ENCODE results near the gene ANKRD31. TPM values are rescaled to one million over a fixed set of nuclear protein-coding genes. Genes with fewer than 3 reads are reported as not detected.

Gene ANKRD31
- total RNA-seq, 1 experiment from 2014 or later: 0.26 TPM

- no TSS peak for BruUV-seq (replicated peaks)
- TF ChIP-seq EZH2phosphoT487 (IDR thresholded peaks at IDR 0.05; ENCODE audit: borderline replicate concordance, low read length) (no peak), EZH2 (IDR thresholded peaks at IDR 0.05; ENCODE audit: low read length, unreplicated experiment) (no peak), CTCF (conservative IDR thresholded peaks at IDR 0.05; ENCODE audit: low read depth, low read length) (no peak)
Observed at GRCh38 chr5:75051217-75051751, 185.4 kb downstream of the ANKRD31 start.

GRCh38 chr5:75050415-75050814 is 186.3 kb downstream of the ANKRD31 start:
- CTCF ChIA-PET: interaction anchor here (0.5 to 1.1 kb wide), 3 partner anchors 106 to 238 kb away, joined by 3 to 8 read pairs (median 4); no protein-coding TSS in a partner anchor
- H3K4me2 ChIP-seq (ENCODE audit: low read length): no peak overlapping the region
- H3K36me3 ChIP-seq (ENCODE audit: low read depth, low read length): no peaks in the 10 kb centered on the region
- POLR2A ChIA-PET (ENCODE audit: unreplicated experiment): no interaction called here
- ATAC-seq (no peak), DNase-seq (peak; percentile 16)
- no peaks in the 10 kb centered on the region for H3K27me3 ChIP-seq (ENCODE audit: low read length)
- no peak overlapping the region for H3K27ac ChIP-seq (ENCODE audit: low read length)
- BruUV-seq (replicated peaks): no TSS peak
- no peaks in the 10 kb centered on the region for H3F3A ChIP-seq (ENCODE audit: low read length, unreplicated experiment)
- no peaks in the 10 kb centered on the region for H3K9me2 ChIP-seq (replicated peaks; ENCODE audit: low read length)
- H3K4me3 ChIP-seq (ENCODE audit: low read length): no peak overlapping the region
- no peak overlapping the region for H3K9ac ChIP-seq (ENCODE audit: low read length)
- H4K20me1 ChIP-seq (ENCODE audit: low read length): no peaks in the 10 kb centered on the region
- H3K79me2 ChIP-seq (ENCODE audit: low read length): no peaks in the 10 kb centered on the region
- no peaks in the 10 kb centered on the region for H3K9me3 ChIP-seq (ENCODE audit: low read length)
- H3K4me1 ChIP-seq (ENCODE audit: insufficient read depth, low read length): no peaks in the 10 kb centered on the region
- H2AFZ ChIP-seq (ENCODE audit: low read length): no peak overlapping the region
- no peak; the same call in none of the 2 replicates for TF ChIP-seq CTCF (conservative IDR thresholded peaks at IDR 0.05; ENCODE audit: low read depth, low read length)
- no peak for TF ChIP-seq EZH2phosphoT487 (IDR thresholded peaks at IDR 0.05; ENCODE audit: borderline replicate concordance, low read length)
- no peak for TF ChIP-seq EZH2 (IDR thresholded peaks at IDR 0.05; ENCODE audit: low read length, unreplicated experiment)
- intact Hi-C loops (cut with micrococcal nuclease): loop anchor here (5.0 to 10.0 kb wide), 3 partner anchors 103 to 287 kb away; partner anchors contain the start of genes ANKRD31 and HMGCR

More at GRCh38 chr5:75051217-75051751, 185.4 kb downstream of the ANKRD31 start:
- Histone ChIP-seq H3K27me3 (ENCODE audit: low read length) (no peaks in the 10 kb centered on the region), H3K4me2 (ENCODE audit: low read length) (no peak overlapping the region), H3K79me2 (ENCODE audit: low read length) (no peaks in the 10 kb centered on the region), H3K27ac (ENCODE audit: low read length) (no peak overlapping the region), H3K4me1 (ENCODE audit: insufficient read depth, low read length) (no peaks in the 10 kb centered on the region), H3F3A (ENCODE audit: low read length, unreplicated experiment) (no peaks in the 10 kb centered on the region), H4K20me1 (ENCODE audit: low read length) (no peaks in the 10 kb centered on the region), H3K4me3 (ENCODE audit: low read length) (no peak overlapping the region), H2AFZ (ENCODE audit: low read length) (no peak overlapping the region), H3K9me3 (ENCODE audit: low read length) (no peaks in the 10 kb centered on the region), H3K9ac (ENCODE audit: low read length) (no peak overlapping the region), H3K9me2 (replicated peaks; ENCODE audit: low read length) (no peaks in the 10 kb centered on the region), H3K36me3 (ENCODE audit: low read depth, low read length) (no peaks in the 10 kb centered on the region)
- POLR2A ChIA-PET (ENCODE audit: unreplicated experiment): no interaction called here
- ATAC-seq (no peak), DNase-seq (no peak)
- CTCF ChIA-PET: interaction anchor here (0.8 kb wide), 1 partner anchor 1516 kb away, joined by 3 read pairs; no protein-coding TSS in a partner anchor
- intact Hi-C loops (cut with micrococcal nuclease): loop anchor here (5.0 to 10.0 kb wide), 3 partner anchors 104 to 286 kb away; partner anchors contain the start of genes ANKRD31 and HMGCR

All from PC-3 (cell line).